K562 (cell line): ENCODE results near the gene PPT2. TPM values are rescaled to one million over a fixed set of nuclear protein-coding genes. Genes with fewer than 3 reads are reported as not detected.
A peak's percentile ranks its signal among the peaks of the same experiment; 100 is the strongest.
"Not testable (repeated sequence)": the region's sequence is repeated elsewhere in the genome, so short reads cannot be mapped to it uniquely, and the experiment has no call there.

ENCODE experiments used
- ATAC-seq: fragments of 200-7000 bp; cut with Tn5 transposase; 3 replicates; pipeline ENCODE4 v1.9.1; 2020; ENCODE audit warnings: moderate library complexity
- BruUV-seq: library from RNA; stranded (reverse); fragments of 400-500 nt; replicated peaks from 2 replicates; lab custom pipeline; 2021; lab: Mats Ljungman, UMichigan
- CTCF ChIA-PET: fragments of 300-600 bp; formaldehyde crosslinking; extraction: SDS; loops from one replicate; lab custom pipeline; 2021; ENCODE audit warnings: low intra/inter-chr PET ratio; lab: Yijun Ruan, JAX
- POLR2A ChIA-PET: fragments of 300-600, 350-650 bp; sonication (Branson Sonifier 250); formaldehyde crosslinking; extraction: SDS; loops from one replicate; lab custom pipeline; 2021; ENCODE audit warnings: antibody characterized with exemption, inconsistent platforms; lab: Yijun Ruan, JAX
- DNase-seq, 4 experiments: peaks; one replicate each; pipeline versions ENCODE4 v3.0.0 to v3.0.0-alpha.2; 2011 to 2018; ENCODE audit warnings: low spot score in 3 of 4, mixed read lengths in 3 of 4; ENCODE audit errors: extremely low read depth in 1 of 4
- FAIRE-seq: peaks from 2 replicates; lab custom pipeline; 2011; peaks lifted over from hg19 to GRCh38; lab: Jason Lieb, UNC
- H2AFZ ChIP-seq: 2 replicates; pipeline ENCODE4 v1.6.0; 2011; ENCODE audit warnings: low read depth, low read length, control low read depth, inconsistent platforms
- H3K27ac ChIP-seq: fragments of 200-600 bp; 3 replicates; pipeline ENCODE4 v1.8.0; 2011; ENCODE audit warnings: low read depth, mild to moderate bottlenecking, control low read depth, inconsistent platforms, low read length, moderate library complexity, mixed read lengths; ENCODE audit errors: extremely low read depth
- H3K27me3 ChIP-seq, 2 experiments: fragments of 300-600 bp in 1 of 2; 2 replicates in 1 of 2; 3 replicates in 1 of 2; pipeline versions ENCODE4 v1.6.0 to v1.8.0; 2011; ENCODE audit warnings: inconsistent platforms in 2 of 2, low read length in 2 of 2, mild to moderate bottlenecking in 1 of 2, mixed read lengths in 1 of 2, moderate library complexity in 1 of 2; ENCODE audit not compliant: control insufficient read depth in 2 of 2, insufficient read depth in 2 of 2
- H3K36me3 ChIP-seq: fragments of 300-600 bp; 3 replicates; pipeline ENCODE4 v1.8.0; 2011; ENCODE audit warnings: mild to moderate bottlenecking, low read length, inconsistent platforms; ENCODE audit not compliant: control insufficient read depth, insufficient read depth
- H3K4me1 ChIP-seq, 2 experiments: fragments of 200-600 bp in 1 of 2; replicated peaks in 1 of 2; 2 replicates in 1 of 2; 3 replicates in 1 of 2; pipeline versions ENCODE4 v1.5.1 to v1.8.0; 2011; ENCODE audit warnings: inconsistent platforms in 2 of 2, low read length in 2 of 2, mild to moderate bottlenecking in 1 of 2, mixed read lengths in 1 of 2, moderate library complexity in 1 of 2; ENCODE audit not compliant: control insufficient read depth in 2 of 2, insufficient read depth in 2 of 2
- H3K4me2 ChIP-seq: 2 replicates; pipeline ENCODE4 v1.6.1; 2011; ENCODE audit warnings: low read length, control low read depth, inconsistent platforms, mixed read lengths; ENCODE audit not compliant: insufficient read depth
- H3K4me3 ChIP-seq: fragments of 200-600 bp; sonication (generic), shearing (Covaris generic); 2 replicates; pipeline ENCODE4 v1.5.1; 2016; ENCODE audit warnings: control low read depth, inconsistent platforms
- H3K79me2 ChIP-seq: fragments of 200-600 bp; 3 replicates; pipeline ENCODE4 v1.8.0; 2011; ENCODE audit warnings: low read length, inconsistent platforms; ENCODE audit not compliant: control insufficient read depth, insufficient read depth
- H3K9ac ChIP-seq, 2 experiments: 2 replicates each; pipeline versions ENCODE4 v1.6.0 to v1.6.1; 2011; ENCODE audit warnings: low read depth in 2 of 2, low read length in 2 of 2, control low read depth in 1 of 2, inconsistent platforms in 1 of 2, mild to moderate bottlenecking in 1 of 2, mixed read lengths in 1 of 2; ENCODE audit not compliant: insufficient read depth in 1 of 2
- H3K9me1 ChIP-seq: one replicate; pipeline ENCODE4 v1.6.0; 2011; ENCODE audit warnings: inconsistent platforms, mild to moderate bottlenecking, low read length, moderate library complexity; ENCODE audit not compliant: control insufficient read depth, insufficient read depth
- H3K9me3 ChIP-seq: replicated peaks from 2 replicates; pipeline ENCODE4 v1.5.1; 2011; ENCODE audit warnings: low read depth, low read length, inconsistent platforms; ENCODE audit not compliant: control insufficient read depth, insufficient read depth
- H4K20me1 ChIP-seq: replicated peaks from 2 replicates; pipeline ENCODE4 v1.6.1; 2011; ENCODE audit warnings: low read length, inconsistent platforms, mixed read lengths; ENCODE audit not compliant: control insufficient read depth, insufficient read depth
- ATF1 ChIP-seq, 2 experiments: fragments of 450-650 bp in 1 of 2; IDR thresholded peaks; 2 replicates each; pipeline ENCODE4 v1.6.1; 2016; ENCODE audit warnings: missing compliant biosample characterization in 1 of 2, missing genetic modification characterization in 1 of 2
- CREM ChIP-seq: IDR thresholded peaks from 2 replicates; pipeline ENCODE4 v1.6.1; 2014; ENCODE audit warnings: antibody characterized with exemption, low read depth
- EHMT2 ChIP-seq: fragments of 450-650 bp; IDR thresholded peaks from 2 replicates; pipeline ENCODE4 v1.6.1; 2018; ENCODE audit warnings: antibody characterized with exemption
- EP300 ChIP-seq: IDR thresholded peaks from 2 replicates; pipeline ENCODE4 v1.6.1; 2012; ENCODE audit warnings: low read length, improper control_type of control experiment
- HBP1 ChIP-seq: fragments of 450-650 bp; formaldehyde crosslinking; IDR thresholded peaks from 2 replicates; pipeline ENCODE4 v1.4.0; 2022; ENCODE audit warnings: missing genetic modification characterization
- HDAC1 ChIP-seq, 2 experiments: fragments of 450-650 bp; IDR thresholded peaks; 2 replicates each; pipeline ENCODE4 v1.6.1; 2016 to 2017; ENCODE audit warnings: inconsistent platforms in 1 of 2, mild to moderate bottlenecking in 1 of 2, moderate library complexity in 1 of 2
- HDGF ChIP-seq: fragments of 450-650 bp; IDR thresholded peaks from 2 replicates; pipeline ENCODE4 v1.6.1; 2016
- MLLT1 ChIP-seq, 2 experiments: fragments of 450-650 bp; IDR thresholded peaks; 2 replicates each; pipeline ENCODE4 v1.6.1; 2016
- NRF1 ChIP-seq, 2 experiments: fragments of 450-650 bp; IDR thresholded peaks in 1 of 2; conservative IDR thresholded peaks in 1 of 2; 2 replicates each; pipeline ENCODE4 v1.6.1; 2014; ENCODE audit warnings: mild to moderate bottlenecking in 2 of 2
- PKNOX1 ChIP-seq: fragments of 450-650 bp; IDR thresholded peaks from 2 replicates; pipeline ENCODE4 v1.6.1; 2016
- POLR2A ChIP-seq: fragments of 450-650 bp; conservative IDR thresholded peaks from 2 replicates; pipeline ENCODE4 v1.6.1; 2016
- POLR2B ChIP-seq: fragments of 450-650 bp; IDR thresholded peaks from 2 replicates; pipeline ENCODE4 v1.6.1; 2018; ENCODE audit warnings: low read depth; ENCODE audit not compliant: partially characterized antibody
- SRF ChIP-seq, 2 experiments: fragments of 250-450, 450-650 bp in 1 of 2; sonication (Bioruptor Pico) in 1 of 2; sonication (generic) in 1 of 2; formaldehyde crosslinking; IDR thresholded peaks; 2 replicates each; pipeline versions ENCODE4 v1.5.0 to v1.5.1; 2020 to 2022; ENCODE audit warnings: mild to moderate bottlenecking in 1 of 2, missing genetic modification reagents in 1 of 2
- THRB ChIP-seq: fragments of 450-650 bp; formaldehyde crosslinking; conservative IDR thresholded peaks from 2 replicates; pipeline ENCODE4 v1.4.0; 2022; ENCODE audit warnings: mild to moderate bottlenecking, missing genetic modification characterization
- ZBTB26 ChIP-seq: fragments of 450-650 bp; formaldehyde crosslinking; IDR thresholded peaks from 2 replicates; pipeline ENCODE4 v1.4.0; 2022; ENCODE audit warnings: missing genetic modification characterization
- ZNF384 ChIP-seq: IDR thresholded peaks from 2 replicates; pipeline ENCODE4 v1.6.1; 2012; ENCODE audit warnings: low read depth, low read length, improper control_type of control experiment
- WGBS: fragments of 100-300 bp; shearing (Covaris generic); methylation state at CpG from one replicate; pipeline ENCODE4 v1.1.6; 2016; ENCODE audit warnings: low coverage, mixed read lengths; ENCODE audit not compliant: insufficient coverage; ENCODE audit errors: missing lambda C conversion rate; 5-methylcytosine and 5-hydroxymethylcytosine counted together
- in situ Hi-C: fragments of 300-500 bp; cut with MboI; formaldehyde crosslinking; loops from 4 replicates; pipeline ENCODE4 v1.15.0; 2018; ENCODE audit warnings: inconsistent platforms, mixed read lengths
- intact Hi-C: fragments of 100-400 bp; cut with micrococcal nuclease; formaldehyde crosslinking; loops from 2 replicates; pipeline ENCODE4 v1.14.2; 2022
- polyA plus RNA-seq, 8 experiments: library from polyadenylated mRNA; depleted of rRNA in 4 of 8; stranded (reverse) in 5 of 8; unstranded in 3 of 8; fragments of >200 nt; fragmentation: Nextera tagmentation in 2 of 8; fragmentation: Illumina TruSeq in 1 of 8; extraction: Ambion mirVana in 2 of 8; extraction: Trizol in 1 of 8; gene quantifications; 2 replicates each; pipeline versions ENCODE4 v1.2.1 to v1.2.3, GENCODE V29; 2011 to 2014; ENCODE audit warnings: inconsistent platforms in 1 of 8, missing spikeins in 1 of 8
- total RNA-seq, 7 experiments: library from RNA; depleted of rRNA in 6 of 7; stranded (reverse); fragments of >200 nt in 6 of 7; fragmentation: Illumina TruSeq in 2 of 7; extraction: Trizol in 2 of 7; gene quantifications; 2 replicates each; pipeline versions ENCODE4 v1.2.1 to v1.2.3, GENCODE V29; 2011 to 2021; ENCODE audit warnings: low replicate concordance in 1 of 7

Gene PPT2
- total and polyA plus RNA-seq, 9 of the 15 experiments (the other 6 are each of a cell fraction or from before 2014, with no cell fraction given), result 27.4 to 98.8 (median 69.9) TPM

- CTCF ChIA-PET; in situ Hi-C loops; TF ChIP-seq ATF1 (CRISPR knock-in tag; IDR thresholded peaks at IDR 0.05): not testable (repeated sequence)
- peak; percentile 81 for ATAC-seq
- TF ChIP-seq SRF (CRISPR knock-in tag; IDR thresholded peaks at IDR 0.05), result 0 out of 4 replicates have a peak, but pooled peaks of 1 of the 2 experiments have one; percentile 38
- TF ChIP-seq EHMT2, result 0 out of 2 replicates have a peak, but pooled peaks have one; percentile 33
- TF ChIP-seq POLR2B, result peak; percentile 79
- TF ChIP-seq MLLT1 (IDR thresholded peaks at IDR 0.05), result 0 out of 4 replicates have a peak, but pooled peaks of 1 of the 2 experiments have one; percentile 20
- 0 out of 4 replicates have a peak, but pooled peaks of 1 of the 2 experiments have one; percentile 38 for TF ChIP-seq HDAC1 (IDR thresholded peaks at IDR 0.05)
- TF ChIP-seq ZBTB26 (CRISPR knock-in tag), result 0 out of 2 replicates have a peak, but pooled peaks have one; percentile 18
- peak; percentile 68 for TF ChIP-seq POLR2A
- TF ChIP-seq CREM, result peak; percentile 46
- TF ChIP-seq HBP1, result peak; percentile 83
- TF ChIP-seq EP300, result peak; percentile 14; the same call in 1 of the 2 replicates
- peak; percentile 30; the same call in 1 of the 2 replicates for TF ChIP-seq PKNOX1
- peak; percentile 75; the same call in 1 of the 2 replicates for TF ChIP-seq HDGF
- TF ChIP-seq ZNF384, result peak; percentile 75
- TF ChIP-seq NRF1 (conservative IDR thresholded peaks at IDR 0.05 in 1 of 2, IDR thresholded peaks at IDR 0.05 in 1 of 2), result peak; percentile 47 to 53; a peak in 3 of 4 replicates
- peak; percentile 26; the same call in 1 of the 2 replicates for TF ChIP-seq ATF1 (tag; IDR thresholded peaks at IDR 0.05)
- TF ChIP-seq THRB (CRISPR knock-in tag), result peak; percentile 92
Observed at GRCh38 chr6:32185681-32186131, 31.8 kb downstream of the PPT2 start.

More at GRCh38 chr6:32185681-32186131, 31.8 kb downstream of the PPT2 start:
- H3K27ac ChIP-seq, result peak overlapping the region; percentile 68
- H3K79me2 ChIP-seq, result peaks cover 60% of the 10 kb centered on the region
- H2AFZ ChIP-seq, H3K9me3 ChIP-seq, H3K9me1 ChIP-seq, H3K27me3 ChIP-seq, H3K4me3 ChIP-seq, H4K20me1 ChIP-seq, intact Hi-C loops, BruUV-seq: not testable (repeated sequence)
- peaks cover 60 to 75% of the 10 kb centered on the region in 2 experiments for H3K4me1 ChIP-seq
- peak overlapping the region in 1 of 2 experiments; percentile 42; a peak in 3 of 4 replicates for H3K9ac ChIP-seq
- 7% methylated on average over 11 of the region's 11 CpGs for WGBS
- DNase-seq (peak; percentile 71 to 97 (median 82)), FAIRE-seq (peak; percentile 98)
- peak overlapping the region; percentile 26; the same call in 1 of the 2 replicates for H3K4me2 ChIP-seq
- POLR2A ChIA-PET, result interaction anchor here (0.6 to 1.0 kb wide), 2 partner anchors 10 to 217 kb away, joined by 3 read pairs; partner anchors contain the start of gene AGPAT1
- H3K36me3 ChIP-seq, result peaks cover 70% of the 10 kb centered on the region; the same call in 2 of the 3 replicates
